Activated naive CD4-positive, alpha-beta T cell treated with anti-CD3 and anti-CD28 coated beads for 36 hours (primary cell): ENCODE measurements around the gene MYBPC1. TPM values are rescaled to one million over a fixed set of nuclear protein-coding genes. Genes with fewer than 3 reads are reported as not detected.

Source experiments
- CTCF ChIA-PET: fragments of 350-600 bp; sonication (Branson Sonifier 250); formaldehyde crosslinking; loops from one replicate; lab custom pipeline; 2021; ENCODE audit warnings: antibody characterized with exemption; lab: Charles Lee
- DNase-seq: peaks from one replicate; pipeline ENCODE4 v3.0.0-alpha.2; 2020
- H3K27ac Mint-ChIP-seq: one replicate; pipeline ENCODE4 v1.8.0; 2021; ENCODE audit warnings: mild to moderate bottlenecking, mixed read lengths
- H3K27me3 Mint-ChIP-seq: one replicate; pipeline ENCODE4 v1.8.0; 2021; ENCODE audit warnings: low read depth, mixed read lengths
- H3K36me3 Mint-ChIP-seq: one replicate; pipeline ENCODE4 v1.8.0; 2021; ENCODE audit warnings: low read depth, mixed read lengths
- H3K4me1 Mint-ChIP-seq: one replicate; pipeline ENCODE4 v1.8.0; 2021; ENCODE audit warnings: low read depth, mixed read lengths
- H3K4me3 Mint-ChIP-seq: one replicate; pipeline ENCODE4 v1.8.0; 2021; ENCODE audit warnings: mild to moderate bottlenecking, moderate library complexity, mixed read lengths
- H3K9me3 Mint-ChIP-seq: one replicate; pipeline ENCODE4 v1.8.0; 2021; ENCODE audit warnings: mixed read lengths
- intact Hi-C: fragments of 100-400 bp; cut with micrococcal nuclease; formaldehyde crosslinking; loops from one replicate; pipeline ENCODE4 v1.15.1; 2023
- total RNA-seq, 2 experiments: library from RNA; stranded (reverse); gene quantifications; one replicate each; pipeline ENCODE4 v1.2.3, GENCODE V29; 2021

The MYBPC1 gene
- total RNA-seq, 2 experiments from 2014 or later, result not detected

- intact Hi-C loops, result no loop called here
- H3K27me3 Mint-ChIP-seq, result no peaks in the 10 kb centered on the region
- CTCF ChIA-PET, result interaction anchor here (0.7 kb wide), 1 partner anchor 30 kb away, joined by 6 read pairs; no protein-coding TSS in a partner anchor
- no peaks in the 10 kb centered on the region for H3K36me3 Mint-ChIP-seq
- no peak for DNase-seq
- H3K4me1 Mint-ChIP-seq, result peaks cover 40% of the 10 kb centered on the region
- no peaks in the 10 kb centered on the region for H3K9me3 Mint-ChIP-seq
- no peak overlapping the region for H3K4me3 Mint-ChIP-seq
- H3K27ac Mint-ChIP-seq, result no peak overlapping the region
These were observed 105.6 kb downstream of the MYBPC1 start for GRCh38 chr12:101700299-101700820.

- CTCF ChIA-PET, result no interaction called here
- Mint-ChIP-seq H3K27me3 (no peaks in the 10 kb centered on the region), H3K27ac (no peak overlapping the region), H3K4me3 (no peak overlapping the region), H3K4me1 (peaks cover 31% of the 10 kb centered on the region), H3K9me3 (no peaks in the 10 kb centered on the region), H3K36me3 (no peaks in the 10 kb centered on the region)
- DNase-seq, result no peak
- intact Hi-C loops, result no loop called here
These were observed 108.7 kb downstream of the MYBPC1 start for GRCh38 chr12:101703487-101703886.

- CTCF ChIA-PET, result interaction anchor here (0.6 kb wide), 1 partner anchor 118 kb away, joined by 3 read pairs; no protein-coding TSS in a partner anchor
- Mint-ChIP-seq H3K4me1 (peaks cover 22% of the 10 kb centered on the region), H3K9me3 (no peaks in the 10 kb centered on the region), H3K27ac (no peak overlapping the region), H3K36me3 (no peaks in the 10 kb centered on the region), H3K4me3 (no peak overlapping the region), H3K27me3 (no peaks in the 10 kb centered on the region)
- DNase-seq, result no peak
- intact Hi-C loops, result no loop called here
These were observed 111.6 kb downstream of the MYBPC1 start for GRCh38 chr12:101706403-101706802.

- H3K36me3 Mint-ChIP-seq, result no peaks in the 10 kb centered on the region
- intact Hi-C loops, result no loop called here
- no peaks in the 10 kb centered on the region for H3K9me3 Mint-ChIP-seq
- no peak overlapping the region for H3K27ac Mint-ChIP-seq
- no peaks in the 10 kb centered on the region for H3K27me3 Mint-ChIP-seq
- CTCF ChIA-PET, result no interaction called here
- no peak for DNase-seq
- H3K4me1 Mint-ChIP-seq, result peaks cover 20% of the 10 kb centered on the region
- H3K4me3 Mint-ChIP-seq, result no peak overlapping the region
These were observed 112.5 kb downstream of the MYBPC1 start for GRCh38 chr12:101707131-101707782.

GRCh38 chr12:101710288-101710687 is 115.5 kb downstream of the MYBPC1 start:
- intact Hi-C loops, result no loop called here
- DNase-seq, result no peak
- CTCF ChIA-PET, result no interaction called here
- peaks cover 20% of the 10 kb centered on the region for H3K4me1 Mint-ChIP-seq
- H3K4me3 Mint-ChIP-seq, result no peak overlapping the region
- H3K27me3 Mint-ChIP-seq, result no peaks in the 10 kb centered on the region
- no peaks in the 10 kb centered on the region for H3K9me3 Mint-ChIP-seq
- no peaks in the 10 kb centered on the region for H3K36me3 Mint-ChIP-seq
- no peak overlapping the region for H3K27ac Mint-ChIP-seq

DNA sequence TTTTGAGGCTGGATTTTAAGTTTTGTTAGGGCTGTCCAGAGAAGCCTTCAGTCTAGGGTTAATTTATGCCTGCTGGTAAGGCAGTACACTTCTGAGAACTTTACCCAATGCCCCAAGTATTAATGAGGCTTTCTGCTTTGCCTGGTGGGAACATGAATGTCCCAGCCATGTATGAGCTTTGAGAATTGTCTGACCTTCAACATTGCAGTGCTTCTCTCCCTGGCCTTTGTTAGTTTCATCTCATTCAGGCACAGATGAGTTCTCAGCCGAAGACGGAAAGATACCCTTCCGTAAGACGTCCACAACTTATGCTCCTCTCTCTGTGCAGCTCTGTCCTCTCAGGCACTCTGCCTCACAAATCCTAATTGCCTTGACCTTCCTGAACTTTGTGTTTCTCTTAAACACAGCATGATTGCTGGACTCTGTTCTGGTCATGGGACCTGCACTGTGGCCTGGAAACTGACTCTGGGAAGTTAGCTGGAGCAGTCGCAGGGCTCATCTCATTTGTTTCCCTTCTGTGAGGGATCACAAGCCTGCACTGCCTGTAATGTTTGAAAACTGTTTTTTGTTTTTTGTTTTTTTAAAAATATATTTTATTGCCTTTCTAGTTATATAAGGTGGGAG is 118.4 kb downstream of the MYBPC1 start:
- Mint-ChIP-seq H3K27ac (no peak overlapping the region), H3K36me3 (peaks cover 3% of the 10 kb centered on the region), H3K27me3 (no peaks in the 10 kb centered on the region), H3K4me1 (peaks cover 15% of the 10 kb centered on the region), H3K9me3 (no peaks in the 10 kb centered on the region), H3K4me3 (no peak overlapping the region)
- DNase-seq, result no peak
- intact Hi-C loops, result no loop called here
- CTCF ChIA-PET, result interaction anchor here (0.5 kb wide), 1 partner anchor 173 kb away, joined by 4 read pairs; no protein-coding TSS in a partner anchor

- Mint-ChIP-seq H3K4me1 (peaks cover 14% of the 10 kb centered on the region), H3K27me3 (no peaks in the 10 kb centered on the region), H3K4me3 (no peak overlapping the region), H3K36me3 (peaks cover 3% of the 10 kb centered on the region), H3K27ac (no peak overlapping the region), H3K9me3 (no peaks in the 10 kb centered on the region)
- CTCF ChIA-PET, result interaction anchor here (0.9 kb wide), 1 partner anchor 126 kb away, joined by 3 read pairs; no protein-coding TSS in a partner anchor
- no peak for DNase-seq
- intact Hi-C loops, result no loop called here
These were observed 119.2 kb downstream of the MYBPC1 start for GRCh38 chr12:101713930-101714329.

DNA sequence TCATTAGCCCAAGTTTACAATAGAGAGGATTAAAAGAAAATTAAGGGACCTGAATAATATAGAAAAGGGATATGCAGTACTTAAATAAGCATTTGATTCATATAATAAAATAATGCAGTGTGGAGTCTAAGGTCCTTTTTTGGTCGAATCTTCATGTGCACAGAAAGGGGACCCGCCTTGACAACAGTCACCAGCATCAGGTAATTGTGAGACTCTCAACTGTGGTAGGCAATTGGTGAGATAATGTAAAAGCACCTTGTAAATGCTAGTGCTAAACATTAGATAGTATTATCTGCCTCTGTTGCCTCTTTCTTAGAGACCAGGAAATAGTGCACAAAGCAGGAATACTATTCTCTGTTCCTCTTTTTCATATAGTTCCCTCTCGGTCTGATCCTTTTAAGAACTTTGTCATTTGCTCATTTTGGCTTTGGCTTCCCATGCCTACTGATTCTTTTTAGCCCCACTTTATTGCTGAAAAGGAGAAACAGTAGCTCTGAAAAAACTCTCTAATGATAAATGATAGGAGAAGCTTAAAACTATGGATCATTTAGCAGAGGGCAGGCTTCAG is 120.2 kb downstream of the MYBPC1 start:
- Mint-ChIP-seq H3K4me3 (no peak overlapping the region), H3K27me3 (no peaks in the 10 kb centered on the region), H3K9me3 (no peaks in the 10 kb centered on the region), H3K27ac (no peak overlapping the region), H3K4me1 (peaks cover 7% of the 10 kb centered on the region), H3K36me3 (peaks cover 3% of the 10 kb centered on the region)
- no peak for DNase-seq
- intact Hi-C loops, result no loop called here
- CTCF ChIA-PET, result interaction anchor here (1.0 kb wide), 1 partner anchor 225 kb away, joined by 6 read pairs; no protein-coding TSS in a partner anchor

- Mint-ChIP-seq H3K4me3 (no peak overlapping the region), H3K27ac (no peak overlapping the region), H3K4me1 (no peaks in the 10 kb centered on the region), H3K27me3 (no peaks in the 10 kb centered on the region), H3K36me3 (peaks cover 3% of the 10 kb centered on the region), H3K9me3 (no peaks in the 10 kb centered on the region)
- CTCF ChIA-PET, result interaction anchor here (0.7 to 1.0 kb wide), 2 partner anchors 40 to 229 kb away, joined by 3 read pairs; no protein-coding TSS in a partner anchor
- no peak for DNase-seq
- intact Hi-C loops, result no loop called here
These were observed 124.8 kb downstream of the MYBPC1 start for GRCh38 chr12:101719566-101719965.

- intact Hi-C loops, result no loop called here
- Mint-ChIP-seq H3K27ac (no peak overlapping the region), H3K4me3 (no peak overlapping the region), H3K27me3 (no peaks in the 10 kb centered on the region), H3K4me1 (no peaks in the 10 kb centered on the region), H3K9me3 (no peaks in the 10 kb centered on the region), H3K36me3 (peaks cover 3% of the 10 kb centered on the region)
- CTCF ChIA-PET, result interaction anchor here (0.7 to 1.0 kb wide), 2 partner anchors 40 to 229 kb away, joined by 3 read pairs; no protein-coding TSS in a partner anchor
- DNase-seq, result no peak
These were observed 125.3 kb downstream of the MYBPC1 start for GRCh38 chr12:101720118-101720517.

DNA sequence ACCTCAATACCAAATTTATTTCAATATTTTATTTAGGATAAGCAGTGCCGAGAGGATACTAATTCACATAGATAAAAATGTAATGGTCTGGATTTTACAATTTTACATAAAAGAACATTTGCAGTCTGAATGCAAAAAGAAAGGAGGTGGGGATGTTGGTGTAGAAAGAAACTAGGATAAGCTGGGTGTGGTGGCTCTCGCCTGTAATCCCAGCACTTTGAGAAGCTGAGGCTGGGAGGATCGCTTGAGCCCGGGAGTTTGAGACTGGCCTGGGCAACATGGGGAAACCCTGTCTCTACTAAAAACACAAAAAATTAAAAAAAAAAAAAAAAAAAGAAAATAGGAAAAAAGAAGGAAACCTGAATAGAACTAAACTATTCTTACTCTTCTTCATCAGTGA is 127.6 kb downstream of the MYBPC1 start:
- H3K9me3 Mint-ChIP-seq, result no peaks in the 10 kb centered on the region
- intact Hi-C loops, result no loop called here
- CTCF ChIA-PET, result interaction anchor here (0.6 to 2.0 kb wide), 3 partner anchors 32 to 307 kb away, joined by 3 to 5 read pairs (median 5); partner anchors contain the start of gene GNPTAB
- no peaks in the 10 kb centered on the region for H3K27me3 Mint-ChIP-seq
- peaks cover 5% of the 10 kb centered on the region for H3K4me1 Mint-ChIP-seq
- no peak overlapping the region for H3K4me3 Mint-ChIP-seq
- DNase-seq, result no peak
- H3K36me3 Mint-ChIP-seq, result peaks cover 7% of the 10 kb centered on the region
- H3K27ac Mint-ChIP-seq, result no peak overlapping the region

DNA sequence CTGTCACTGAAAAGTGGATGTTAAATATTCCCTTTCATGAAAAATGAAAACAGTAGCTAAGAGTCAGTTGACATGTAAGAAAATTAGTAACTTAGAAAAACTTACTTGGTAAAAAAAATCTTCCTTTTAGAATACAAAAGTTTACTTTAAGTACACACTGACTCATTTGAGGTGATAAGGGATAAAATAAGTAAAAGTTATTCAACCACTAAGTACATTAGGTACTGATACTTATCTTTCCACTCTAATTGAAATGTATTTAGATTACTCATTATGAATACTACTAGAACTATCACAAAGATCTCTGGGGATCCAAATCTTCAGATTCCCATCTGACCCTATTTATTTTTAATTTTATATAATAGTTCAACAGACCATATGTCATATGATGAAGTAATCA is 132.3 kb downstream of the MYBPC1 start:
- Mint-ChIP-seq H3K9me3 (no peaks in the 10 kb centered on the region), H3K36me3 (peaks cover 8% of the 10 kb centered on the region), H3K4me3 (no peak overlapping the region), H3K4me1 (peaks cover 5% of the 10 kb centered on the region), H3K27me3 (no peaks in the 10 kb centered on the region), H3K27ac (no peak overlapping the region)
- CTCF ChIA-PET, result no interaction called here
- DNase-seq, result no peak
- intact Hi-C loops, result no loop called here
